Measurements from ENCODE around the gene ST14. TPM values are rescaled to one million over a fixed set of nuclear protein-coding genes. Genes with fewer than 3 reads are reported as not detected.

ST14 gene
- total and polyA plus RNA-seq, 2 donors (not counting 1 experiment from before 2014, with no cell fraction given), result under 0.01 TPM; not detected in 1

Other genes starting within 250 kb of the ST14 start
- 2.5 and 3.3 TPM in 2 replicates for gene PRDM10, start 156.9 kb upstream of the ST14 start, total RNA-seq
- gene PRDM10, start 156.9 kb upstream of the ST14 start, polyA plus RNA-seq, result 2.9 and 3.7 TPM in 2 replicates
- 415 and 508 TPM in 2 replicates for gene APLP2, start 89.9 kb upstream of the ST14 start, total RNA-seq
- gene APLP2, start 89.9 kb upstream of the ST14 start, polyA plus RNA-seq, result 409 and 559 TPM in 2 replicates
- gene ZBTB44, start 155.1 kb downstream of the ST14 start, total RNA-seq, result 36.5 and 43.9 TPM in 2 replicates
- 13.5 and 22.8 TPM in 2 replicates for gene ZBTB44, start 155.1 kb downstream of the ST14 start, polyA plus RNA-seq

Measured in fibroblast of lung (primary cell).